HEK293 (cell line): ENCODE results near the gene TNPO3.
A peak's percentile ranks its signal among the peaks of the same experiment; 100 is the strongest.

ENCODE experiments used
- CTCF ChIA-PET: fragments of 350-600 bp; formaldehyde crosslinking; extraction: SDS; loops from one replicate; lab custom pipeline; 2021; ENCODE audit warnings: antibody characterized with exemption; lab: Yijun Ruan, JAX
- POLR2A ChIA-PET: fragments of 300-600 bp; formaldehyde crosslinking; extraction: SDS; loops from one replicate; lab custom pipeline; 2020; ENCODE audit warnings: antibody characterized with exemption, inconsistent platforms; lab: Yijun Ruan, JAX
- H3K27ac ChIP-seq: fragments of 200-500 bp; sonication (Bioruptor generic); 2 replicates; pipeline ENCODE4 v1.5.1; 2014; ENCODE audit warnings: low read depth, low read length, control low read depth, inconsistent platforms; ENCODE audit errors: extremely low read depth
- H3K36me3 ChIP-seq, 2 experiments: fragments of 200-500 bp in 1 of 2; sonication (Bioruptor generic) in 1 of 2; 1 replicate in 1 of 2; 2 replicates in 1 of 2; pipeline ENCODE4 v1.5.1; 2014 to 2017; ENCODE audit warnings: inconsistent platforms in 2 of 2, low read length in 2 of 2; ENCODE audit not compliant: control insufficient read depth in 2 of 2, insufficient read depth in 1 of 2
- H3K4me1 ChIP-seq: fragments of 200-500 bp; sonication (Bioruptor generic); 2 replicates; pipeline ENCODE4 v1.5.1; 2014; ENCODE audit warnings: mild to moderate bottlenecking, low read length, inconsistent platforms; ENCODE audit not compliant: control insufficient read depth, insufficient read depth
- H3K4me3 ChIP-seq: 2 replicates; pipeline ENCODE4 v1.5.1; 2011; ENCODE audit warnings: low read depth, mild to moderate bottlenecking, control low read depth, low read length, moderate library complexity
- H3K9me3 ChIP-seq: fragments of 200-500 bp; sonication (Bioruptor generic); 2 replicates; pipeline ENCODE4 v1.5.1; 2014; ENCODE audit warnings: low read depth, low read length, inconsistent platforms; ENCODE audit not compliant: control insufficient read depth, insufficient read depth
- CTCF ChIP-seq: fragments of 450-650 bp; formaldehyde crosslinking; IDR thresholded peaks from 2 replicates; pipeline ENCODE4 v1.5.1; 2016; ENCODE audit warnings: missing biosample characterization, missing genetic modification characterization
- FEZF1 ChIP-seq: fragments of 450-650 bp; formaldehyde crosslinking; IDR thresholded peaks from 2 replicates; pipeline ENCODE4 v1.5.1; 2016; ENCODE audit warnings: missing biosample characterization, missing genetic modification characterization
- GLIS1 ChIP-seq: fragments of 450-650 bp; formaldehyde crosslinking; IDR thresholded peaks from 2 replicates; pipeline ENCODE4 v1.5.1; 2016; ENCODE audit warnings: missing biosample characterization, missing genetic modification characterization
- GLIS2 ChIP-seq: fragments of 450-650 bp; formaldehyde crosslinking; IDR thresholded peaks from 2 replicates; pipeline ENCODE4 v1.5.1; 2016; ENCODE audit warnings: missing biosample characterization, missing genetic modification characterization
- HOXC10 ChIP-seq: sonication (generic); formaldehyde crosslinking; IDR thresholded peaks from 2 replicates; pipeline ENCODE4 v1.8.1; 2023; ENCODE audit warnings: mild to moderate bottlenecking, missing genetic modification reagents
- HOXD13 ChIP-seq: sonication (generic); formaldehyde crosslinking; IDR thresholded peaks from 2 replicates; pipeline ENCODE4 v1.8.0; 2022; ENCODE audit warnings: missing genetic modification reagents, borderline replicate concordance
- PBX3 ChIP-seq: sonication (generic); formaldehyde crosslinking; IDR thresholded peaks from 2 replicates; pipeline ENCODE4 v1.8.1; 2022; ENCODE audit warnings: mild to moderate bottlenecking, moderate library complexity, missing genetic modification reagents
- SP2 ChIP-seq: fragments of 450-650 bp; formaldehyde crosslinking; IDR thresholded peaks from 2 replicates; pipeline ENCODE4 v1.5.1; 2016; ENCODE audit warnings: missing biosample characterization, missing genetic modification characterization
- TSHZ1 ChIP-seq: fragments of 450-650 bp; formaldehyde crosslinking; IDR thresholded peaks from 2 replicates; pipeline ENCODE4 v1.5.1; 2016; ENCODE audit warnings: missing biosample characterization, missing genetic modification characterization, borderline replicate concordance
- ZFHX2 ChIP-seq: fragments of 450-650 bp; formaldehyde crosslinking; conservative IDR thresholded peaks from 2 replicates; pipeline ENCODE4 v1.5.1; 2016; ENCODE audit warnings: missing biosample characterization, missing genetic modification characterization
- ZIC2 ChIP-seq: fragments of 450-650 bp; formaldehyde crosslinking; IDR thresholded peaks from 2 replicates; pipeline ENCODE4 v1.5.1; 2016; ENCODE audit warnings: missing biosample characterization, missing genetic modification characterization
- ZNF549 ChIP-seq: fragments of 450-650 bp; IDR thresholded peaks from 2 replicates; pipeline ENCODE4 v1.5.1; 2018; ENCODE audit warnings: missing biosample characterization, missing genetic modification characterization, mild to moderate bottlenecking, inconsistent platforms, moderate library complexity
- ZNF596 ChIP-seq: fragments of 450-650 bp; IDR thresholded peaks from 2 replicates; pipeline ENCODE4 v1.5.0; 2018; ENCODE audit warnings: missing biosample characterization, mild to moderate bottlenecking, missing genetic modification characterization, moderate library complexity

The TNPO3 gene

GRCh38 chr7:128919881-128920799 is 134.8 kb downstream of the TNPO3 start:
- POLR2A ChIA-PET: no interaction called here
- Histone ChIP-seq H3K4me3 (no peak overlapping the region), H3K36me3 (no peaks in the 10 kb centered on the region), H3K4me1 (no peaks in the 10 kb centered on the region), H3K9me3 (no peaks in the 10 kb centered on the region), H3K27ac (no peak overlapping the region)
- TF ChIP-seq ZIC2 (tag by site-specific recombination) (peak; percentile 73), GLIS2 (tag by site-specific recombination) (no peak), GLIS1 (tag by site-specific recombination) (peak; percentile 95), CTCF (tag by site-specific recombination) (0 out of 2 replicates have a peak, but pooled peaks have one; percentile 9), FEZF1 (tag by site-specific recombination) (no peak)
- CTCF ChIA-PET: interaction anchor here (0.6 to 1.3 kb wide), 2 partner anchors 172 to 291 kb away, joined by 3 to 5 read pairs; no protein-coding TSS in a partner anchor

- Histone ChIP-seq H3K36me3 (no peaks in the 10 kb centered on the region), H3K27ac (no peak overlapping the region), H3K4me3 (no peak overlapping the region), H3K9me3 (no peaks in the 10 kb centered on the region), H3K4me1 (no peaks in the 10 kb centered on the region)
- POLR2A ChIA-PET: no interaction called here
- CTCF ChIA-PET: no interaction called here
- TF ChIP-seq ZNF549 (tag by site-specific recombination) (no peak), HOXD13 (CRISPR knock-in tag) (no peak), ZFHX2 (tag by site-specific recombination) (no peak), PBX3 (CRISPR knock-in tag) (no peak), TSHZ1 (tag by site-specific recombination) (no peak), SP2 (tag by site-specific recombination) (no peak), ZNF596 (tag by site-specific recombination) (no peak), HOXC10 (CRISPR knock-in tag) (no peak)
Observed at GRCh38 chr7:128919241-128919640, 135.7 kb downstream of the TNPO3 start.
